ENCODE data around the gene LTA4H. TPM values are rescaled to one million over a fixed set of nuclear protein-coding genes. Genes with fewer than 3 reads are reported as not detected.
"Not testable (repeated sequence)": the region's sequence is repeated elsewhere in the genome, so short reads cannot be mapped to it uniquely, and the experiment has no call there.

Gene LTA4H
- total and polyA plus RNA-seq, 5 donors: 36.8 to 57.0 (median 43.8) TPM

- H3K9me3 ChIP-seq (ENCODE audit: control insufficient read depth, low read length): no peaks in the 10 kb centered on the region
- intact Hi-C loops (cut with DNase I): no loop called here
- no peak overlapping the region for H3K27ac ChIP-seq (ENCODE audit: low read length)
- ATAC-seq (no peak), DNase-seq (no peak)
- H3K27me3 ChIP-seq (ENCODE audit: control insufficient read depth, insufficient read depth): no peaks in the 10 kb centered on the region
- WGBS: 94% methylated on average over 2 of the region's 2 CpGs
- H3K4me1 ChIP-seq (ENCODE audit: control insufficient read depth, insufficient read depth, low read length): no peaks in the 10 kb centered on the region
- no peak overlapping the region for H3K4me3 ChIP-seq (ENCODE audit: low read length)
Observed at GRCh38 chr12:95974358-95974757, 61.0 kb downstream of the LTA4H start.

- ATAC-seq: no peak
- intact Hi-C loops (cut with DNase I): no loop called here
- Histone ChIP-seq H3K27me3 (ENCODE audit: control insufficient read depth, insufficient read depth) (no peaks in the 10 kb centered on the region), H3K4me1 (ENCODE audit: control insufficient read depth, insufficient read depth, low read length) (no peaks in the 10 kb centered on the region), H3K4me3 (ENCODE audit: low read length) (no peak overlapping the region), H3K27ac (ENCODE audit: low read length) (no peak overlapping the region), H3K9me3 (ENCODE audit: control insufficient read depth, low read length) (no peaks in the 10 kb centered on the region)
- DNase-seq: no peak
- WGBS: 83% methylated on average over 4 of the region's 4 CpGs
Observed at GRCh38 chr12:95972832-95973456, 62.4 kb downstream of the LTA4H start.

GRCh38 chr12:95970905-95971304 lies 64.5 kb downstream of the LTA4H start:
- no peak for ATAC-seq
- intact Hi-C loops (cut with DNase I): no loop called here
- no peak overlapping the region for H3K27ac ChIP-seq (ENCODE audit: low read length)
- H3K27me3 ChIP-seq (ENCODE audit: control insufficient read depth, insufficient read depth): no peaks in the 10 kb centered on the region
- H3K9me3 ChIP-seq (ENCODE audit: control insufficient read depth, low read length): no peaks in the 10 kb centered on the region
- 60% methylated on average over 7 of the region's 7 CpGs for WGBS
- H3K4me1 ChIP-seq (ENCODE audit: control insufficient read depth, insufficient read depth, low read length): no peaks in the 10 kb centered on the region
- no peak for DNase-seq
- H3K4me3 ChIP-seq (ENCODE audit: low read length): no peak overlapping the region

GRCh38 chr12:95969116-95969515 lies 66.3 kb downstream of the LTA4H start:
- ATAC-seq; DNase-seq; H3K9me3 ChIP-seq (ENCODE audit: control insufficient read depth, low read length); H3K27me3 ChIP-seq (ENCODE audit: control insufficient read depth, insufficient read depth); H3K4me1 ChIP-seq (ENCODE audit: control insufficient read depth, insufficient read depth, low read length); H3K4me3 ChIP-seq (ENCODE audit: low read length); intact Hi-C loops (cut with DNase I); H3K27ac ChIP-seq (ENCODE audit: low read length): not testable (repeated sequence)
- WGBS: 96% methylated on average over 28 of the region's 28 CpGs

GRCh38 chr12:95967301-95967700 lies 68.1 kb downstream of the LTA4H start:
- intact Hi-C loops (cut with DNase I): no loop called here
- WGBS: 96% methylated on average over 2 of the region's 2 CpGs

GRCh38 chr12:95966287-95966870 lies 69.0 kb downstream of the LTA4H start:
- ATAC-seq (no peak), DNase-seq (no peak)
- no peaks in the 10 kb centered on the region for H3K9me3 ChIP-seq (ENCODE audit: control insufficient read depth, low read length)
- no peaks in the 10 kb centered on the region for H3K27me3 ChIP-seq (ENCODE audit: control insufficient read depth, insufficient read depth)
- no peaks in the 10 kb centered on the region for H3K4me1 ChIP-seq (ENCODE audit: control insufficient read depth, insufficient read depth, low read length)
- H3K4me3 ChIP-seq (ENCODE audit: low read length): no peak overlapping the region
- H3K27ac ChIP-seq (ENCODE audit: low read length): no peak overlapping the region
- WGBS: 85% methylated on average over 7 of the region's 7 CpGs
- intact Hi-C loops (cut with DNase I): no loop called here

More at GRCh38 chr12:95967301-95967700, 68.1 kb downstream of the LTA4H start:
- Histone ChIP-seq H3K4me1 (ENCODE audit: control insufficient read depth, insufficient read depth, low read length) (no peaks in the 10 kb centered on the region), H3K9me3 (ENCODE audit: control insufficient read depth, low read length) (no peaks in the 10 kb centered on the region), H3K27ac (ENCODE audit: low read length) (no peak overlapping the region), H3K4me3 (ENCODE audit: low read length) (no peak overlapping the region), H3K27me3 (ENCODE audit: control insufficient read depth, insufficient read depth) (no peaks in the 10 kb centered on the region)
- DNase-seq: no peak
- no peak for ATAC-seq

GRCh38 chr12:95963096-95963495 lies 72.3 kb downstream of the LTA4H start:
- Histone ChIP-seq H3K27me3 (ENCODE audit: control insufficient read depth, insufficient read depth) (no peaks in the 10 kb centered on the region), H3K27ac (ENCODE audit: low read length) (no peak overlapping the region), H3K4me1 (ENCODE audit: control insufficient read depth, insufficient read depth, low read length) (no peaks in the 10 kb centered on the region), H3K9me3 (ENCODE audit: control insufficient read depth, low read length) (no peaks in the 10 kb centered on the region), H3K4me3 (ENCODE audit: low read length) (no peak overlapping the region)
- WGBS: 80% methylated on average over 2 of the region's 2 CpGs
- no peak for DNase-seq
- no peak for ATAC-seq
- intact Hi-C loops (cut with DNase I): no loop called here

GRCh38 chr12:95962222-95962621 lies 73.2 kb downstream of the LTA4H start:
- Histone ChIP-seq H3K27me3 (ENCODE audit: control insufficient read depth, insufficient read depth) (no peaks in the 10 kb centered on the region), H3K27ac (ENCODE audit: low read length) (no peak overlapping the region), H3K4me1 (ENCODE audit: control insufficient read depth, insufficient read depth, low read length) (no peaks in the 10 kb centered on the region), H3K9me3 (ENCODE audit: control insufficient read depth, low read length) (no peaks in the 10 kb centered on the region), H3K4me3 (ENCODE audit: low read length) (no peak overlapping the region)
- intact Hi-C loops (cut with DNase I): no loop called here
- 77% methylated on average over 7 of the region's 7 CpGs for WGBS
- ATAC-seq (no peak), DNase-seq (no peak)

- no peaks in the 10 kb centered on the region for H3K9me3 ChIP-seq (ENCODE audit: control insufficient read depth, low read length)
- WGBS: 71% methylated on average over 5 of the region's 5 CpGs
- ATAC-seq (no peak), DNase-seq (no peak)
- intact Hi-C loops (cut with DNase I): no loop called here
- no peak overlapping the region for H3K4me3 ChIP-seq (ENCODE audit: low read length)
- no peaks in the 10 kb centered on the region for H3K27me3 ChIP-seq (ENCODE audit: control insufficient read depth, insufficient read depth)
- H3K27ac ChIP-seq (ENCODE audit: low read length): no peak overlapping the region
- no peaks in the 10 kb centered on the region for H3K4me1 ChIP-seq (ENCODE audit: control insufficient read depth, insufficient read depth, low read length)
Observed at GRCh38 chr12:95960241-95960640, 75.1 kb downstream of the LTA4H start.

GRCh38 chr12:95959107-95959506 lies 76.3 kb downstream of the LTA4H start:
- 38% methylated on average over 1 of the region's 1 CpG for WGBS
- no peak overlapping the region for H3K4me3 ChIP-seq (ENCODE audit: low read length)
- intact Hi-C loops (cut with DNase I): no loop called here
- no peaks in the 10 kb centered on the region for H3K27me3 ChIP-seq (ENCODE audit: control insufficient read depth, insufficient read depth)
- H3K4me1 ChIP-seq (ENCODE audit: control insufficient read depth, insufficient read depth, low read length): no peaks in the 10 kb centered on the region
- no peak for ATAC-seq
- no peak for DNase-seq
- no peak overlapping the region for H3K27ac ChIP-seq (ENCODE audit: low read length)
- no peaks in the 10 kb centered on the region for H3K9me3 ChIP-seq (ENCODE audit: control insufficient read depth, low read length)

- no peaks in the 10 kb centered on the region for H3K27me3 ChIP-seq (ENCODE audit: control insufficient read depth, insufficient read depth)
- intact Hi-C loops (cut with DNase I): no loop called here
- no peak for DNase-seq
Observed at GRCh38 chr12:95956557-95957145, 78.7 kb downstream of the LTA4H start.

More at GRCh38 chr12:95956557-95957145, 78.7 kb downstream of the LTA4H start:
- H3K4me3 ChIP-seq (ENCODE audit: low read length): no peak overlapping the region
- ATAC-seq: no peak
- H3K4me1 ChIP-seq (ENCODE audit: control insufficient read depth, insufficient read depth, low read length): no peaks in the 10 kb centered on the region
- no peak overlapping the region for H3K27ac ChIP-seq (ENCODE audit: low read length)
- 63% methylated on average over 27 of the region's 27 CpGs for WGBS
- no peaks in the 10 kb centered on the region for H3K9me3 ChIP-seq (ENCODE audit: control insufficient read depth, low read length)
